ELF-1 (cell line): ENCODE results near the gene NAT14.
A peak's percentile ranks its signal among the peaks of the same experiment; 100 is the strongest.

ENCODE experiments used
- DNase-seq: peaks from one replicate; pipeline ENCODE4 v3.0.0-alpha.2; 2016; ENCODE audit warnings: low read depth, low spot score

Gene NAT14

DNA sequence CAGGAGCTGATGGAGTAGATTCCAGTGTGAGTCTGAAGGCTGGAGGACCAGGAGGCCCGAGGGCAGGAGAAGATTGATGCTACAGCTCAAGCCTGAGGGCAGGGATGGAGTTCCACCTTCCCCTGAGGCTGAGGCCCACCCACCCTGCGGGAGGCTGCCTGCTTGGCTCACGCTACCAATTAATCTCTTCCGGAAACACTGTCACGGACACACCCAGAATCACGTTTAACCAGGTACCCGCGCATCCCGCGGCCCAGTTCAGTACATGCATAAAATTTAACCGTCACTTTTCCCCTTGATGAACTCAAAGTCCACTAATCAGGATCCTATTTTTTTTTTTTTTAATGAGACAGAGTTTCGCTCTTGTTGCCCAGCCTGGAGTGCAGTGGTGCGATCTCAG is 13.7 kb upstream of the NAT14 start:
- DNase-seq: peak; percentile 58

GRCh38 chr19:55472463-55472862 is 12.5 kb upstream of the NAT14 start:
- DNase-seq: peak; percentile 72

DNA sequence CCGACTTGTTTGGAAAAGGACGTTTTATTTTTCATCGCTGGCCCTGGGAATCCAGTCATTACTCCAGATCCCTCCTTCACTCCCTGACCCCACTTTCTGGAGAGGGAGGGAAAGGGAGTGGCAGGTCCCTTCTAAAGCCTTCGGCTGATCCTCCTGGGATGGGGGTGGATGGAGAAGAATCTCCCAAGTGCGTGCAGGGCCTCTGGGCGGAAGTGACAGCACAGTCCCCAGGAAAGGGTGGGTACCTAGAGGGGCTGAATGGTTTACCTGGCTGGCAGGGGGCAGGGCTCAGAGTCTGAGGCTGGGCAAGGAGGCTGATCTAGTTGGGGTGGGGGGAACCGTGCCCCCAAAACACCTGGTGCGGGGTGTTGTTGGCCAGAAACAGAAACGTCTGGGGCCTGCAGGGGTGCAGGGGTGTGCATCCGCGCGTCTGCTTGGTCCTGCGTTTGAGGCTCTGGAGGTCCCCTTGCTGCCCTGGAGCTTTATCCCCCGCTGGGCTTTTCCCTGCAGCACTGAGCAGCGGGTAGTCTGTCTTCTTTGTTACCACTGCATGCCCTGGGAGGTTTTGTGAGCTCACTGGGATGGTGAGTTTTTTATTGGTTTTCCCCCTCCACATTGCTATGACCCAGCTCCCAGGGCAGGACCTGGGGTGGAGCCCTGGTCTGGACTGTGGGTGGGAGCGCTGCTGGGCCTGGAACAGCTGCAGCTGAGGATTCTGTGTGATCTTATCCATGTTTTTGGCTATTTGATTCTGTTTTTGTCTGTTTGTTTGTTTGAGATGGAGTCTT is 11.6 kb upstream of the NAT14 start:
- peak; percentile 82 for DNase-seq

- peak; percentile 75 for DNase-seq
Observed at GRCh38 chr19:55474269-55475265, 10.4 kb upstream of the NAT14 start.

DNA sequence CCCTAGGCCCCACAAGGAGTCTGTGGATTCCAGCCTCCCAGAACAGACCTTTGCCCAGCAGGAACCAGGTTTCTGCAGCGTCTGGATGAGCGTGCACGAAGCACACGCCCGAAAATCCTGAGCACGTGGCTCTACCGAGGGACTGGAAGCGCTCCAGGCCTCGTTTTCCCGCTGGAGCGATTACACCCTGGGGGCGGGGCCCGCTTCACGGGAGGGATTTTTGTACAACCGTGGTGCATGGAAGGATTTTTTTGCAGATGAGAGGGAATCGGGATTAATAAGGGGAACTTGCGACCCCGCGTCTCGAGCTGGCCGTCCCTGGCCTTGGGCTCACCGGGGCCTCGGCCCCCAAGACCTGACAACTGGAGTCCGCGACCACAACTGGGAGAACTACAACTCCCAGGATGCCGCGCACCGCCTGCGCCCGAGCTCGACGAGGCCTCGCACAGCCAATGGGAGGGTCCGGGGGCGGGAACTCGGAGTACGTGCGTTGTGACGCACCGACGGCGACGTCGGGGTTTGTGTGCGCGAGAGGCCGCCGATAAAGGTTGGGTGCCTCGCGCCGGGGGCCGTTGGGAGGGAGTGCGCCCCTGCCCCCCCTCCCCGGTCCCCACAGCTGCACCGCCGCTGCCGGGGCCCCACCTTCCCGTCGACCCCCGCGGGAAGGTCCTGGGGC is 8.8 kb upstream of the NAT14 start, which contains the start of gene ZNF628:
Gene ZNF628, plus strand, starts transcription at position 518 of the 676 bp plus-strand sequence. CDS start 3,294 bp downstream, outside the sequence.
- DNase-seq: peak; percentile 98

DNA sequence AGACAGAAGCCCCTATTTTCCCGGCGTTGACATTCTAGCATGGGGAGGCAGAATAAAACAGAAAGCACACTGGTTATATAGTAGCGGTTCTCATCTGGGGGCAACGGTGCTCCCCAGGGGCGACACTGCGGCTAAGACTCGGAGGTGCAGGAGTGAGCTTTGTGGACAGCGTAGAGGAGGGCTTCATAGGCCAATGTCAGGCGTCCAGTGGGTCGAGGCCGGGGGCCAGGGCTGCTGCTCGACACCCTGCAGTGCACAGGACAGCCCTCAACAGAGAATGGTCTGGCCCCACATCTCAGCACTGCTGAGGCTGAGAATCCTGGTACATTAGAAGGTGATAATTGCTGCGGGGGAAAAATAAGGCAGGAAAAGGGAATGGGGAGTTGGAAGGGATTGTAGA is 7.1 kb upstream of the NAT14 start:
- no peak for DNase-seq

GRCh38 chr19:55478364-55478763 is 6.6 kb upstream of the NAT14 start:
- no peak for DNase-seq

DNA sequence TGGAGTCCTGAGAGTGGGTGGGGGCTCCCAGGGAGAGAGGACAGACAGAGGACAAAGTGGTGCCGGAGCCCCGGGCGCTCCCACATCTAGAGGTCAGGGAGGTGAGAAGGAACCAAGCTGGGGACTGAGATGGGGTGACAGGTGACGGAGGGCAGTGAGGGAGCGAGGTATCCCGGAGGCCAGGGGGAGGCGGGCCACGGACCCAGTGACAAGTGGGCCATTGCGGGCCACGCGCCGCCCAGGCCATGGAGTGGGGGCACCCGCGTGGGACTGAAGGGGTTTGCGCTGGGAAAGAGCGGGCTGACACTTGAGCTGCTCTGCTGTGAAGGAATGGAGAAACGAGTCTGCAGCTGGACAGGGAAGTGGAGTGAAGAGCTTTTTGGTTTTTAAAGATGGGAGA is 5.9 kb upstream of the NAT14 start:
- DNase-seq: no peak

DNA sequence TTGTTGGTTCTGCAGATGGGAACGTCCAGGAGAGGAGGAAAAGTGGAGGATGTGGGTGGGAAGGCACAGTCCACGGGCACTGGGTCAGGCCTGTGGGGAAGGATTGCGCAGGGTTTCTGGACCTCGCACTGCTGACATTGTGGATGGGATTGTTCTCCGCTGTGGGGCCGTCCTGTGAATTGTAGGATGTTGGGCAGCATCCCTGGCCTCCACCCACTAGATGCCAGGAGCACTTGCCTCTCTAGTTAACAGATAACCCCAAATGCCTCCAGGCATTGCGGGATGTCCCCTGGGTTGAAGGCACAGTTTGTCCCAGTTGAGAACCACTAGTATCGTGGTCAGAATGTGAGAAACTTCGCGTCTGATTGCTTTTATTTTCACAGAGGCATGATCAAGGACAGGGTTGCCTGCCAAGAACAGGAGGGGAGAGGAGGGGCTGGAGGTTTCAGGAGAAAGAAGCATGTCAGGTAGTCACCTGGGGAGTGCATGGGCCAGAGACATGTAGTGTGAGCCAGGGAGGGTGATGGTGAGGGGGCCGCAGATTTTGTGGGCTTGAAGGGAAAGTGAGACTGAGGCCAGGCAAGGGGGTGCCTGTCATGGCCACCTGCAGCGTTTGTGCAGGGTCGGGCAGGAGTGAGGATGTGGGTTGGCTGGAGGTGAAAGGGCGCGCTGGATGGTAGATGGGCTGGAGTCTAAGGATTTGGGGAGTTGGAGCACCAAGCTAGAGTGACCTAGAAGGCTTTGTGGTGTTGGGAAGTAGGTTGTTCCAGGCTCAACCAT is 5.3 kb upstream of the NAT14 start:
- DNase-seq: no peak

DNA sequence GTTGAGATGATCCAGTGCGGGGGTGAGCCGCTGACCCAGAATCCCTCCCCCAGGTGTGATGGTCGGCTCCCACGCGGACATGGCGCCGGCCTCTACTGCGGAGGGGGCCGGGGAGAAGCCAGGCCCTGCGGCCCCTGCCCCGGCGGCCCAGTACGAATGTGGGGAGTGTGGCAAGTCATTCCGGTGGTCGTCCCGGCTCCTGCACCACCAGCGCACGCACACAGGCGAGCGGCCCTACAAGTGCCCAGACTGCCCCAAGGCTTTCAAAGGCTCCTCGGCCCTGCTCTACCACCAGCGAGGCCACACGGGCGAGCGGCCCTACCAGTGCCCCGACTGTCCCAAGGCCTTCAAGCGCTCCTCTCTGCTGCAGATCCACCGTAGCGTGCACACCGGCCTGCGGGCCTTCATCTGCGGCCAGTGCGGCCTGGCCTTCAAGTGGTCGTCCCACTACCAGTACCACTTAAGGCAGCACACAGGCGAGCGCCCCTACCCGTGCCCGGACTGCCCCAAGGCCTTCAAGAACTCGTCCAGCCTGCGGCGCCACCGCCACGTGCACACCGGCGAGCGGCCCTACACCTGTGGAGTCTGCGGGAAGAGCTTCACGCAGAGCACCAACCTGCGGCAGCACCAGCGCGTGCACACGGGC is 3.7 kb upstream of the NAT14 start:
- DNase-seq: peak; percentile 40

- DNase-seq: no peak
Observed at GRCh38 chr19:55481794-55482155, 3.2 kb upstream of the NAT14 start.

DNA sequence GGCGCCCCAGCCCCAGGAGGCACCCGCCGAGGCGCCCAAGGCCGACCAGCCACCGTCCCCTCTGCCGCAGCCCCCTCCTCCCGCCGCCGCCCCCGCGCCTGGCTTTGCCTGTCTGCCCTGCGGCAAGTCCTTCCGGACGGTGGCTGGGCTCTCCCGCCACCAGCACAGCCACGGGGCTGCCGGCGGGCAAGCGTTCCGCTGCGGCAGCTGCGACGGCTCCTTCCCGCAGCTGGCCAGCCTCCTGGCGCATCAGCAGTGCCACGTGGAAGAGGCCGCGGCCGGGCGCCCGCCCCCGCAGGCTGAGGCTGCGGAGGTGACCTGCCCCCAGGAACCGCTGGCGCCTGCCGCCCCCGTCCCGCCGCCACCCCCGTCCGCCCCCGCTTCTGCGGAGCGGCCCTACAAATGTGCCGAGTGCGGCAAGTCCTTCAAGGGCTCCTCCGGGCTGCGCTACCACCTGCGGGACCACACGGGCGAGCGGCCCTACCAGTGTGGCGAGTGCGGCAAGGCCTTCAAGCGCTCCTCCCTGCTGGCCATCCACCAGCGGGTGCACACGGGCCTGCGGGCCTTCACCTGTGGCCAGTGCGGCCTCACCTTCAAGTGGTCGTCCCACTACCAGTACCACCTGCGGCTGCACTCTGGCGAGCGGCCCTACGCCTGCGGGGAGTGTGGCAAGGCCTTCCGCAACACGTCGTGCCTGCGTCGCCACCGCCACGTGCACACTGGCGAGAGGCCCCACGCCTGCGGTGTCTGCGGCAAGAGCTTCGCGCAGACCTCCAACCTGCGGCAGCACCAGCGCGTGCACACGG is 2.6 kb upstream of the NAT14 start:
- DNase-seq: peak; percentile 53

- DNase-seq: no peak
Observed at GRCh38 chr19:55482967-55483705, 1.9 kb upstream of the NAT14 start.

- DNase-seq: peak; percentile 71
Observed at GRCh38 chr19:55483706-55484592, 1.0 kb upstream of the NAT14 start.

DNA sequence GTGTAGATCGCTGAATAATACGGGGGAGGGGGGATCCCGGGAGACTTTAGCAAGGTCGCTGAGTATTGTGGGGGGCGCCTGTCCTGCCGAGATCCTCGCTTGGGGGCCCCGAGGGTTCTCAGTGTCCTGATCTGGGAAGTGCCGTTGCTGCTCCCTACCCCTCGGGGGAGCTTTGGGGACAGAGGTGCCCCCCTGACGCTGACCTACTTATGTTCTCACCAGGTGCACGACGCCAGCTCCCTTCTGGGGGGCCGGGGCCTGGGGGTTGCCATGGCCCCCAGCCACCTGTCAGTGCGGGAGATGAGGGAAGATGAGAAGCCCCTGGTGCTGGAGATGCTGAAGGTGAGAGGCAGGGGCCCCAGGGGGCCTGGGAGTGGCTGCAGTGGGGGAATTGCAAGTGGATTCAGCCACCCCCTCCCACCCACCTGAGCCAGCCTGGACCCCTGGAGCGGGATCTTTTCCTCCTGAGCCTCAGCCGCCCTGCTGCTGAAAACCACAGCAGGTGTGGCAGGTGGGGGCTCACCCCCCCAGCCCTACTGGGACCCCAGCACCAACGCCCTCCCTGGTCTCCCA is 537 bp downstream of the NAT14 start:
- no peak for DNase-seq

- DNase-seq: peak; percentile 60
Observed at GRCh38 chr19:55486043-55486970, 1.3 kb downstream of the NAT14 start.
